Measurements from ENCODE around the gene SYNGR3.

GRCh38 chr16:1971796-1972489 is 17.8 kb upstream of the SYNGR3 start, which contains the start of gene TBL3:
- peak; percentile 97 for TF ChIP-seq POLR2A (IDR thresholded peaks at IDR 0.05; ENCODE audit: low read length)
- no peak for TF ChIP-seq GATA1 (IDR thresholded peaks at IDR 0.05; ENCODE audit: low read depth, low read length)

Data from erythroblast (primary cell).